Activated CD4-positive, alpha-beta T cell treated with anti-CD3 and anti-CD28 coated beads, Interleukin-2, amount 50 U/mL, for 24 hours (primary cell): ENCODE results near the gene KIF13A.
"Not testable (repeated sequence)": the region's sequence is repeated elsewhere in the genome, so short reads cannot be mapped to it uniquely, and the experiment has no call there.

Experiments
- DNase-seq, 2 donors: peaks; one replicate each; pipeline ENCODE4 v3.0.0-alpha.2; 2020; ENCODE audit warnings: low read depth in 1 of 2, low spot score in 1 of 2

The KIF13A gene

GRCh38 chr6:17851720-17852161 lies 135.7 kb downstream of the KIF13A start:
- no peak for DNase-seq

DNA sequence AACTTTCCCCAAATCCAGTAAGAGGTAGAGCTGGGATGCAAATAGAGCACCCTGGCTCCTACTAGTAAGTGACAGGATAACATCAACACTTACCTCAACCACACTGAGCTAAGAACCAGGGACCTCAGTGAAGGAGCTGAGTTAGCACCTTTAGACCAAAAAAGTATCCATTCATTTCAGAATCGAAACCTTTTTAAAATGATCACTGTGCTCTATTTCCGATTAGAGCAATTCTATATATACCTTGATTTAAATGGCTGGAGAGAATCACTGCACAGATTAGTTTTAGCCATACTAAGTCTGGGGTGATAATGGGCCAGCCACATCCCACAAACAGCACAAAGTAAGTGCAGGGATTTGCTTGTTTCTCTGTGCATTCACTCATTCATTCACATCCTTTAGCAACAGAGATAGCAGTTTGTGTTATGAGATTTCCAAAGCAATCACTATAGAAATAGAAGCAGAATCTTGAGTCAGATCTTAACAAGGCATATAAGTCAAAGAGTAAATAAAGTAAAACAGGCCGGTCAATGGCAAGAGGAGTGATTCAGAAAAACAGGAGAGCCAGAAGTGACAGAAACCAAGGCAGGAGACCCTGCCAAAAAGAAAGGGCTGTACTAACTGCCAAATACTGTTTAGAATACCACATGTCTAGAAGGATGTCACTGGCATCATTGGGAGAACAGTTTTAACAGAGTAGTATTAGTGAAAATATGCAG lies 136.3 kb downstream of the KIF13A start:
- DNase-seq, result no peak

- no peak for DNase-seq
Measured at GRCh38 chr6:17850281-17850680, 137.2 kb downstream of the KIF13A start.

- no peak for DNase-seq
Measured at GRCh38 chr6:17847203-17847760, 140.2 kb downstream of the KIF13A start.

DNA sequence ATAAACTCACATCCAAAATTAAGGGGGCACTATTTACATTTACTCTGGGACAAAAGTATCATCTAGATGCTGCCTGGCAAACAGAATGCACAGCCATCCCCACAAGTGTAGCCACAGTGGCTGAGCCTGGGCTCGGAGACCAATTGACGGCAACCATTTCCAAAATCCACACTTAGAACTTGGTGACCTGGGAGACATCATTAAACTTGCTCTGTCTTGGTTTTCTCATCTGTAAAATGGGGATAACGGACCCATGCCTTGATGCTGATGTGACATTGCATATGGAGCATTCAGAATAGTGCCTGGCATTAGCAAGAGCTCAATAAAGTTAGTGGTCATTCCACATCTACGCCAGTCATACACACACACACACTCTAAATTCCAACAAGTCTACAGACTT lies 140.7 kb downstream of the KIF13A start:
- no peak for DNase-seq

DNA sequence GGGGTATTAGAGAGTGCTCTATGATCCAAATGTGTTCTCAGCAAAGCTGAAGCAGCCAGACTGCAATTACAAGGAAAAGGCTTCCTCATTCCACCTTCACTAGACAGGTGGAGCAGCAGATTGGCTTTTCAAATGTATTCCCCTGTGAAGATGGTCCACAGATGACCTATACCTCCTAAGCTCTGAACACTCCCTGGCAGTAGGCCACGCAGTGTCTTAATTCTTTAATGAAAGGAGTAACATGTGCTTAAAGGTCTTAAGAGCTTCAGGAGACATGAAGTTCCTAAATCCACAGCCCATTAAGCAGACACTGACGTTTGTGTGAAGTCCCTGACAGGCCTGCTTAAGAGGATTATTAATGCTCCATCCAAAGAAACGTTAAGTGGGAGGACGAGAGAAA lies 141.8 kb downstream of the KIF13A start:
- DNase-seq, result no peak

- not testable (repeated sequence) for DNase-seq
Measured at GRCh38 chr6:17844967-17845366, 142.5 kb downstream of the KIF13A start.

- no peak for DNase-seq
Measured at GRCh38 chr6:17842934-17843821, 144.3 kb downstream of the KIF13A start.

DNA sequence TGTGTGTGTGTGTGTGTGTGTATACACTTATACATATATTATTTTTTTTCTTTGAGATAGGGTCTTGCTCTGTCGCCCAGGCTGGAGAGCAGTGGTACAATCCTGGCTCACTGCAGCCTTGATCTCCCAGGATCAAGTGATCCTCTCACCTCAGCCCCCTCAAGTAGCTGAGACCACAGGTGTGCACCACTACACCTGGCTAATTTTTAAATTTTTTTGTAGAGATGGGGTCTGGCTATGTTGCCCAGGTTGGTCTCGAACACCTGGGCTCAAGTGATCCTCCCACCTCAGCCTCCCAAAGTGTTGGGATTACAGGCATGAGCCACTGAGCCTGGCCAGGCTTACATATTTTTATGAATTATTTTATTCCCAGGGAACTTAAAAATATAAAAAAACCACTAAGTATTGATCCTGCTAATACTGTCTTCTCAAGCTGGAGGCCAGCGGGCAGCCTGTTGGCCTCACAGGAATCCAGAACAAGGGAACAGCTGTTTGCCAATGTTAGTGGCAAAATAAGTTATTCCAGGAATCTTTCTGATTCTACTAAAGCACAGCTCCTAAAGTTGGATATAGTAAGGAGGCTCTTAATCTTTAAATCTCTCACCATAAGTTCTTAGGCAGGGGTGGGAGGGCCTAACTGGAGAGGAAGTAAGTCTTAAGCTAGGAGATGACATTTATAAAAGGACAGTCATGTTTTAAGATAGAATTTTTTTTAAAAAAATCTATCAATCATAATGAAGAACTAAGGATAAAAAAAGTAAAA lies 145.2 kb downstream of the KIF13A start:
- DNase-seq, result no peak

GRCh38 chr6:17839513-17840223 lies 147.8 kb downstream of the KIF13A start:
- no peak for DNase-seq

DNA sequence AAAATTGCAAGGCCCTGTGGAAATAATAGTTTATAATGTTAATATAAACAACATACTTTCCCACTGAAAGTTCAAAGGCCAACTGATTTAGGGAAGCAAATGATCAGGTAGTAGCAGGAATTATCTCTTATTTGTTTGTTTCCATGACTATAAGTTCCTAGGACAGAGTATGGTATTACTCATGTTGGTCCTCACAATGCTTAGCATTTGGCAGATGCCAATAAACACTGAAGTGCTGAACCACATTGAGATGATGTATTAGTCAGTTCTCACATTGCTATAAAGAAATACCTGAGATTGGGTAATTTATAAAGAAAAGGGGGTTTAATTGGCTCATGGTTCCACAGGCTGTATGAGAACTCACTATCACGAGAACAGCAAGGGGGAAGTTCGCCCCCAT lies 151.1 kb downstream of the KIF13A start:
- DNase-seq, result no peak

DNA sequence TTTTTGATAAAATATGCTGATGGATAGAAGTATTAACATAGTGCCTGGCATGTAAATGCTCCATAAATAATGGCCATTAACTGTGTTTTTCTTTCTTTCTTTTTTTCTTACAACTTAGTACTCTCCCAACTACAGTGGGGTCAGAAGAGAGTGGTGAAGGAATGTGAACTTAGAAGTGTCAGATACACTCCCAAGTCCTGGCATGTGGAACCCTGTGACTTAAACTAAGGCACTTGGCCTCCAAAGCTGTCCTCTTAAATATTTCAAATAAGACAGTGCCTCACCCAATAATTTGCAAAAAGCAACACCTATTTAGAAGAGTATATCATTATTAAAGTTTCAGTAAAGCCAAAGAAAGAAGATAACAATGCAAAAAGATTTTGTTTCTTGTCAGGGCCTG lies 151.7 kb downstream of the KIF13A start:
- no peak for DNase-seq

GRCh38 chr6:17831135-17831534 lies 156.3 kb downstream of the KIF13A start:
- DNase-seq, result no peak

DNA sequence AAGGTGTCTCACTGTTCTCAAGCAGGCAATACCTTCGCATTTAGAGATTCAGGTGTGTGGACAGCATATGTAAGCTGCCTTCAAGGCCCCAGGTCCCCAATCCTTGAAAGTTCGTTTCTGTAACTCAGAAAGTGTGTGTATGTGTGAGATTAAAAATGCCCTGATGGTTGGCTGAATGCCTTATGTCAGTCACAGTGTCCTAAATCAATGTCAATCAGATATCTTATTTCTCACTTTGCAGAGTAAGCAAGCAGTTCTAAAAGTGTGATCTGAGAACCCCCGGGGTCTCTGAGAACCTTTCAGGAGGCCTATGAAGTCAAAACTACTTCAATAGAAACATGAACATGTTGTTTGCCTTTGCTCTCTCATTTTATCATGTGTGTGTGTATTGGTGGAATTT lies 157.5 kb downstream of the KIF13A start:
- DNase-seq, result no peak

- no peak for DNase-seq
Measured at GRCh38 chr6:17828149-17828548, 159.3 kb downstream of the KIF13A start.

DNA sequence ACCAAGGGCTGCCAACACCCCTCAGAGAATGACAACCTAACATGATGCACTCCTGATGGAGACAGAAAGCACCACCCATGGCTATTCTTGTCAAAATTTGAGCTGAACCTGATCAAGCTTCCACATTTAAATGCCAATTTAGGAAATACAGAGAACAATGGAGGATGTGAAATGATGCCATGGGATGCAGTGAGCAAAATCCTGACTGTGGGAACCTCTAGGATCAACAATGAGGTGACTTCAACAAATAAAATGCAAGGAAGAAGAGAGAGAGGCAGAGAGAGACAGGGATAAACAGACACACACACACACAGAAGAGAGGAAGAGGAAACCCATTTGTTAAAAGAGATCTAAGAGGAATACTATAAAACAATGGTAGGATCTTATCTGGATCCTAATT lies 161.1 kb downstream of the KIF13A start:
- DNase-seq, result no peak

DNA sequence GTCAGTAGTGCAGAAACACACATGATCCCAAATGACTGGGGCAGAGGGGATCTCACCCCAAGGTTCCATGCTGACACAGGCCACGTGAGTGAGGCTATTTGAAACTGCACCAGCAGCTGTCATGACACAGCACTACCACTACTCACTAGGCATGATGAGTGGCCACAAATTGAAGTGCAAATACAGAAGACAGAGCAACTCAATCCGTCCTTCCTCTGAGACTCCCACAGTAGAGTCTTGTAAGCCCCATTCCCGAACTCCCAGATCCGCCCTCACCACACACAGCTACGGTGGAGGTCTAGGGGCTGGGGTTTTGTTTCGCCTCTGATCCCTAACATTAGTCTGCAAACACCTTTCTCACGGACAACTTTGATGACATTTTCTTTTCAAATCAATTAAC lies 167.4 kb downstream of the KIF13A start:
- DNase-seq, result no peak

DNA sequence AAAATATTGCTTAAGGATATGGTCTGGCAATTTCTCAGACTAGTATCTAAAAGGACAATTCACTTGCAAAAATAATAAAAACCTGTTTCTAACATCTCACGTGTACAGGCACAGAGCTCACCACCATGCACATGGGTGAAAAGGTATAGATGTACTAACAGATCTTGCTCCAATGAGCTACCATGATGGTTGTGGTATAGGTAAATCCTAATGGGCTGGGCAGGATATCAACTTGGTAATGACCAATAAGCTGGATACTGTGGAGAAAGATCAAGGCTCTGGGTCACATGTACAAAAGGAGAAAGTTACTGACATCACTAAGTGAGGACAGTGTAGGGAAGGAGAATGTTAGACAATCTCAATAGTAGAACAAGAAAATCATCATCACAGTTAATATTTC lies 169.7 kb downstream of the KIF13A start:
- no peak for DNase-seq

DNA sequence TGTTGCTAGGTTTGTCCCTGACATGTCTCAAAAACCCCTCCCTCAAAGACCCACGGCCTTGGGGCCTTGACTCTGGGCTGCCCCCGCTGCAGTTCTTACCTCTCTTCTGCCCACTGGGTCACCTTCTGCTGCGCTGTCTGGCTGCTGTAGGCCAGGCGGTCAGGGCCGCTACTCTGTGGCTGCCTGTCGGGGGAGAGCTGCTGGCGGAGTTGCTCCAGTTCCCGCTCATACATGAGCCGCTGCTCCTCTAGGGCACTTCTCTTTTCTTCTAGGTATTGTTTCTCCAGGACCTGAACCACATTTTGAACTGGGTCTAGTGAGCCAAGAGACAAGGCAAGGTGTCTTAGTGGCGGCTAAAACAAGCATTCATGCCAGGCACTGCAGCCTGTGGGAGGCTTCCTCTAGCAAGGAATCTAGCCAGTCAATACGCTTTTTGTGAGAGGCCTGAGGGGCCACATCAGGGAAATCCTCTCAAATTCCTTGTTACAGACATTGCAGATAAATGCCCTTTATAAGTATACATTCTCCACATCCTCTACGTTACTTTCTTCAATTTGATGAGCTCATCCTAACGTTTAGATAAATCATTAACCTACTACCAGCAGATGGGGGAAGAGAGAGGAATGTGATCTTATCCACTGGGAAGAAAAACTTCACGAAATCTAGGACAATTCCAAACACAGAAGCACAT lies 170.4 kb downstream of the KIF13A start:
- DNase-seq, result no peak

DNA sequence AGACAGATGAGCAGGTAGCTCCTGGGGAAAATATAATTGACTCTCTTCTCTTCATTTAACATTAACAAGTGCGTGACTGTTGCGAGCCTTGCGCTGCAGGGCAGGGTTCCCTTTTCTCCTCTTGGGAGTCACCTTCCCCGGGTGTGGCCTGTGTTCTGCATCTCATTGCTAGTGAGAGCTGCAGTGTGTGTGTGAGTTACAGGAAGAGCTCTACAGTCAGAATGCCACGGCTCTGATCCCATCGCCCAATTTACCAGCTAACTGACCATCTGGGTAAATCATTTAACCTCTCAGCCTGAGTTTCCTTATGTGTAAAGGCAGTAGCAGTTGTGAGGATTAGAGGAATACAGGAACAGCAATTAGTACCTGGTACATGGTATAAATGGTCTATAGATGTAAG lies 173.9 kb downstream of the KIF13A start:
- DNase-seq, result no peak
